ENCODE results near the gene CCNYL1. TPM values are rescaled to one million over a fixed set of nuclear protein-coding genes. Genes with fewer than 3 reads are reported as not detected.

Gene CCNYL1
- total RNA-seq, 2 experiments from 2014 or later, result 8.7 to 11.1 TPM

GRCh38 chr2:207777124-207777523 lies 65.7 kb downstream of the CCNYL1 start:
- DNase-seq (no peak), ATAC-seq (ENCODE audit: poor library complexity) (no peak)
- Histone ChIP-seq H3K27ac (ENCODE audit: low read depth in 1 of 2, low read length in 2 of 2) (no peak overlapping the region), H3K4me1 (ENCODE audit: insufficient read depth, low read length) (no peaks in the 10 kb centered on the region), H3K9me3 (ENCODE audit: control insufficient read depth in 1 of 2, insufficient read depth in 1 of 2, low read length in 2 of 2) (no peaks in the 10 kb centered on the region), H3K27me3 (ENCODE audit: control insufficient read depth in 1 of 2, insufficient read depth in 2 of 2, low read length in 2 of 2) (no peaks in the 10 kb centered on the region), H3K4me3 (ENCODE audit: low read length) (no peak overlapping the region), H3K36me3 (ENCODE audit: insufficient read depth, low read length) (no peaks in the 10 kb centered on the region)
- no peaks in the 10 kb centered on the region for H3K9me3 Mint-ChIP-seq
- ChIA-PET POLR2A (no interaction called here), CTCF (no interaction called here)
- no peak for TF ChIP-seq CTCF (IDR thresholded peaks at IDR 0.05)
- no peaks in the 10 kb centered on the region for H3K27me3 Mint-ChIP-seq
- H3K27ac Mint-ChIP-seq, result no peak overlapping the region
- intact Hi-C loops (cut with DNase I, micrococcal nuclease), result no loop called here
- no peaks in the 10 kb centered on the region for H3K4me1 Mint-ChIP-seq (ENCODE audit: low read depth)
- no peak overlapping the region for H3K4me3 Mint-ChIP-seq
- no peaks in the 10 kb centered on the region for H3K36me3 Mint-ChIP-seq (ENCODE audit: low read depth)

- intact Hi-C loops (cut with DNase I, micrococcal nuclease), result no loop called here
- Mint-ChIP-seq H3K4me3 (no peak overlapping the region), H3K4me1 (ENCODE audit: low read depth) (no peaks in the 10 kb centered on the region), H3K36me3 (ENCODE audit: low read depth) (no peaks in the 10 kb centered on the region), H3K27ac (no peak overlapping the region), H3K9me3 (no peaks in the 10 kb centered on the region), H3K27me3 (no peaks in the 10 kb centered on the region)
- ATAC-seq (ENCODE audit: poor library complexity) (no peak), DNase-seq (no peak)
- no peak overlapping the region for H3K27ac ChIP-seq (ENCODE audit: low read depth in 1 of 2, low read length in 2 of 2)
- ChIA-PET POLR2A (no interaction called here), CTCF (no interaction called here)
- TF ChIP-seq CTCF (IDR thresholded peaks at IDR 0.05), result no peak
- no peaks in the 10 kb centered on the region for H3K9me3 ChIP-seq (ENCODE audit: control insufficient read depth in 1 of 2, insufficient read depth in 1 of 2, low read length in 2 of 2)
- no peaks in the 10 kb centered on the region for H3K27me3 ChIP-seq (ENCODE audit: control insufficient read depth in 1 of 2, insufficient read depth in 2 of 2, low read length in 2 of 2)
- H3K4me3 ChIP-seq (ENCODE audit: low read length), result no peak overlapping the region
- H3K4me1 ChIP-seq (ENCODE audit: insufficient read depth, low read length), result no peaks in the 10 kb centered on the region
- no peaks in the 10 kb centered on the region for H3K36me3 ChIP-seq (ENCODE audit: insufficient read depth, low read length)
These were observed 67.0 kb downstream of the CCNYL1 start for GRCh38 chr2:207778298-207778882.

GRCh38 chr2:207779523-207779922 lies 68.1 kb downstream of the CCNYL1 start:
- H3K36me3 Mint-ChIP-seq (ENCODE audit: low read depth), result no peaks in the 10 kb centered on the region
- no peaks in the 10 kb centered on the region for H3K4me1 Mint-ChIP-seq (ENCODE audit: low read depth)
- no peak for ATAC-seq (ENCODE audit: poor library complexity)
- ChIA-PET CTCF (no interaction called here), POLR2A (no interaction called here)
- no peaks in the 10 kb centered on the region for H3K27me3 Mint-ChIP-seq
- H3K4me1 ChIP-seq (ENCODE audit: insufficient read depth, low read length), result no peaks in the 10 kb centered on the region
- H3K9me3 ChIP-seq (ENCODE audit: control insufficient read depth in 1 of 2, insufficient read depth in 1 of 2, low read length in 2 of 2), result no peaks in the 10 kb centered on the region
- no peak overlapping the region for H3K4me3 ChIP-seq (ENCODE audit: low read length)
- no peaks in the 10 kb centered on the region for H3K27me3 ChIP-seq (ENCODE audit: control insufficient read depth in 1 of 2, insufficient read depth in 2 of 2, low read length in 2 of 2)
- no peaks in the 10 kb centered on the region for H3K36me3 ChIP-seq (ENCODE audit: insufficient read depth, low read length)
- H3K27ac ChIP-seq (ENCODE audit: low read depth in 1 of 2, low read length in 2 of 2), result no peak overlapping the region
- no peaks in the 10 kb centered on the region for H3K9me3 Mint-ChIP-seq
- no peak overlapping the region for H3K27ac Mint-ChIP-seq
- intact Hi-C loops (cut with DNase I, micrococcal nuclease), result no loop called here
- no peak for DNase-seq
- TF ChIP-seq CTCF (IDR thresholded peaks at IDR 0.05), result no peak
- no peak overlapping the region for H3K4me3 Mint-ChIP-seq
